OCI-LY1 (cell line): ENCODE data around the gene WHRN.

Source experiments
- H2AFZ ChIP-seq: fragments of 200-600 bp; sonication (generic), shearing (Covaris generic); 2 replicates; pipeline ENCODE4 v1.6.0; 2014; ENCODE audit warnings: antibody characterized with exemption, mild to moderate bottlenecking, low read length
- H3F3A ChIP-seq: fragments of 200-600 bp; sonication (generic), shearing (Covaris generic); 2 replicates; pipeline ENCODE4 v1.6.0; 2014; ENCODE audit warnings: mild to moderate bottlenecking, antibody characterized with exemption, low read length, moderate library complexity; ENCODE audit not compliant: insufficient read depth
- H3K27ac ChIP-seq: fragments of 200-600 bp; sonication (generic); 2 replicates; pipeline ENCODE4 v1.5.1; 2014; ENCODE audit warnings: low read length, mixed run types, mild to moderate bottlenecking, low read depth; ENCODE audit not compliant: poor library complexity, severe bottlenecking
- H3K27me3 ChIP-seq: fragments of 200-600 bp; sonication (generic); 2 replicates; pipeline ENCODE4 v1.6.0; 2014; ENCODE audit warnings: antibody characterized with exemption, mild to moderate bottlenecking, low read length, moderate library complexity; ENCODE audit not compliant: insufficient read depth
- H3K36me3 ChIP-seq: fragments of 200-600 bp; sonication (generic); 2 replicates; pipeline ENCODE4 v1.6.1; 2014; ENCODE audit warnings: mild to moderate bottlenecking, antibody characterized with exemption, low read length, moderate library complexity, mixed read lengths; ENCODE audit not compliant: insufficient read depth
- H3K4me1 ChIP-seq: fragments of 200-600 bp; sonication (generic); 2 replicates; pipeline ENCODE4 v1.5.1; 2014; ENCODE audit warnings: mild to moderate bottlenecking, low read length, moderate library complexity; ENCODE audit not compliant: insufficient read depth, severe bottlenecking
- H3K4me2 ChIP-seq: fragments of 200-600 bp; sonication (generic), shearing (Covaris generic); 2 replicates; pipeline ENCODE4 v1.6.1; 2014; ENCODE audit warnings: low read length
- H3K4me3 ChIP-seq: fragments of 200-600 bp; sonication (generic); 2 replicates; pipeline ENCODE4 v1.5.1; 2014; ENCODE audit warnings: low read length, low read depth, mild to moderate bottlenecking, mixed read lengths; ENCODE audit not compliant: poor library complexity, severe bottlenecking
- H3K79me2 ChIP-seq: fragments of 200-600 bp; shearing (Covaris generic); 2 replicates; pipeline ENCODE4 v1.6.1; 2016; ENCODE audit warnings: mixed run types, low read length, mixed read lengths; ENCODE audit not compliant: insufficient read depth
- H3K9ac ChIP-seq: fragments of 200-600 bp; sonication (generic), shearing (Covaris generic); 2 replicates; pipeline ENCODE4 v1.6.1; 2014; ENCODE audit warnings: mild to moderate bottlenecking, low read length, mixed read lengths
- H3K9me2 ChIP-seq: fragments of 200-600 bp; sonication (generic), shearing (Covaris generic); 2 replicates; pipeline ENCODE4 v1.6.1; 2014; ENCODE audit warnings: low read depth, mild to moderate bottlenecking, low read length, mixed read lengths
- H3K9me3 ChIP-seq: fragments of 200-600 bp; shearing (Covaris generic); 2 replicates; pipeline ENCODE4 v1.6.1; 2014; ENCODE audit warnings: low read length, mixed read lengths
- H4K20me1 ChIP-seq: fragments of 200-600 bp; sonication (generic), shearing (Covaris generic); 2 replicates; pipeline ENCODE4 v1.6.0; 2016; ENCODE audit warnings: mild to moderate bottlenecking, low read length; ENCODE audit not compliant: insufficient read depth
- CTCF ChIP-seq: fragments of 200-600 bp; sonication (generic), shearing (Covaris generic); IDR thresholded peaks from 2 replicates; pipeline ENCODE4 v1.5.1; 2017; ENCODE audit warnings: mild to moderate bottlenecking, antibody characterized with exemption, low read length, moderate library complexity, mixed read lengths
- EZH2 ChIP-seq: fragments of 200-600 bp; sonication (generic), shearing (Covaris generic); IDR thresholded peaks from 2 replicates; pipeline ENCODE4 v1.8.0; 2017; ENCODE audit warnings: borderline replicate concordance, mixed run types, mild to moderate bottlenecking, antibody characterized with exemption, low read length, moderate library complexity, mixed read lengths

Gene WHRN

GRCh38 chr9:114383521-114384231 is 121.6 kb downstream of the WHRN start:
- Histone ChIP-seq H3K36me3 (peaks cover 32% of the 10 kb centered on the region), H3K4me1 (peaks cover 58% of the 10 kb centered on the region), H3F3A (peaks cover 6% of the 10 kb centered on the region; the same call in 1 of the 2 replicates), H2AFZ (no peak overlapping the region), H4K20me1 (no peaks in the 10 kb centered on the region), H3K4me2 (peak overlapping the region; percentile 60), H3K9me3 (no peaks in the 10 kb centered on the region), H3K79me2 (peaks cover 34% of the 10 kb centered on the region), H3K27me3 (no peaks in the 10 kb centered on the region), H3K27ac (peak overlapping the region; percentile 99), H3K9me2 (no peaks in the 10 kb centered on the region), H3K9ac (peak overlapping the region; percentile 56), H3K4me3 (peak overlapping the region; percentile 41)
- TF ChIP-seq CTCF (no peak), EZH2 (no peak)

GRCh38 chr9:114382699-114383520 is 122.4 kb downstream of the WHRN start:
- H3K4me3 ChIP-seq = peak overlapping the region; percentile 41
- peaks cover 6% of the 10 kb centered on the region; the same call in 1 of the 2 replicates for H3F3A ChIP-seq
- TF ChIP-seq EZH2 (no peak), CTCF (no peak; the same call in 1 of the 2 replicates)
- peaks cover 39% of the 10 kb centered on the region for H3K36me3 ChIP-seq
- H3K27me3 ChIP-seq = no peaks in the 10 kb centered on the region
- no peaks in the 10 kb centered on the region for H3K9me2 ChIP-seq
- H3K4me1 ChIP-seq = peaks cover 50% of the 10 kb centered on the region
- no peak overlapping the region for H2AFZ ChIP-seq
- H3K9me3 ChIP-seq = no peaks in the 10 kb centered on the region
- peaks cover 34% of the 10 kb centered on the region for H3K79me2 ChIP-seq
- peak overlapping the region; percentile 56 for H3K9ac ChIP-seq
- no peaks in the 10 kb centered on the region for H4K20me1 ChIP-seq
- peak overlapping the region; percentile 60 for H3K4me2 ChIP-seq
- H3K27ac ChIP-seq = peak overlapping the region; percentile 99

- peaks cover 58% of the 10 kb centered on the region for H3K36me3 ChIP-seq
- H3K9me3 ChIP-seq = no peaks in the 10 kb centered on the region
- no peak overlapping the region for H3K27ac ChIP-seq
- no peak overlapping the region for H3K4me3 ChIP-seq
- H3K27me3 ChIP-seq = no peaks in the 10 kb centered on the region
- peaks cover 4% of the 10 kb centered on the region; the same call in 1 of the 2 replicates for H3F3A ChIP-seq
- TF ChIP-seq EZH2 (no peak), CTCF (peak; percentile 16; the same call in 1 of the 2 replicates)
- no peak overlapping the region for H2AFZ ChIP-seq
- peaks cover 39% of the 10 kb centered on the region for H3K4me1 ChIP-seq
- H4K20me1 ChIP-seq = no peaks in the 10 kb centered on the region
- H3K9me2 ChIP-seq = no peaks in the 10 kb centered on the region
- H3K4me2 ChIP-seq = no peak overlapping the region
- no peak overlapping the region for H3K9ac ChIP-seq
- H3K79me2 ChIP-seq = peaks cover 13% of the 10 kb centered on the region
These were observed 126.4 kb downstream of the WHRN start for GRCh38 chr9:114378883-114379282.
